NCI-H524 (cell line): ENCODE data around the gene IFI16.
"Not testable (repeated sequence)": the region's sequence is repeated elsewhere in the genome, so short reads cannot be mapped to it uniquely, and the experiment has no call there.

Source experiments
- DNase-seq, 2 experiments: peaks; one replicate each; lab custom pipeline; 2025; lab: John Stamatoyannopoulos, UW

IFI16 gene

GRCh38 chr1:159092036-159092760, 82.5 kb downstream of the IFI16 start:
- no peak for DNase-seq

GRCh38 chr1:159098596-159098995, 88.9 kb downstream of the IFI16 start:
- DNase-seq, result no peak

GRCh38 chr1:159100589-159100988, 90.9 kb downstream of the IFI16 start:
- DNase-seq, result no peak

- not testable (repeated sequence) for DNase-seq
These were observed 93.3 kb downstream of the IFI16 start for GRCh38 chr1:159103021-159103420.
